OCI-LY1 (cell line): Measurements from ENCODE around the gene GPR26.

Experiments
- H2AFZ ChIP-seq: fragments of 200-600 bp; sonication (generic), shearing (Covaris generic); 2 replicates; pipeline ENCODE4 v1.6.0; 2014; ENCODE audit warnings: antibody characterized with exemption, mild to moderate bottlenecking, low read length
- H3F3A ChIP-seq: fragments of 200-600 bp; sonication (generic), shearing (Covaris generic); 2 replicates; pipeline ENCODE4 v1.6.0; 2014; ENCODE audit warnings: mild to moderate bottlenecking, antibody characterized with exemption, low read length, moderate library complexity; ENCODE audit not compliant: insufficient read depth
- H3K27ac ChIP-seq: fragments of 200-600 bp; sonication (generic); 2 replicates; pipeline ENCODE4 v1.5.1; 2014; ENCODE audit warnings: low read length, mixed run types, mild to moderate bottlenecking, low read depth; ENCODE audit not compliant: poor library complexity, severe bottlenecking
- H3K27me3 ChIP-seq: fragments of 200-600 bp; sonication (generic); 2 replicates; pipeline ENCODE4 v1.6.0; 2014; ENCODE audit warnings: antibody characterized with exemption, mild to moderate bottlenecking, low read length, moderate library complexity; ENCODE audit not compliant: insufficient read depth
- H3K36me3 ChIP-seq: fragments of 200-600 bp; sonication (generic); 2 replicates; pipeline ENCODE4 v1.6.1; 2014; ENCODE audit warnings: mild to moderate bottlenecking, antibody characterized with exemption, low read length, moderate library complexity, mixed read lengths; ENCODE audit not compliant: insufficient read depth
- H3K4me1 ChIP-seq: fragments of 200-600 bp; sonication (generic); 2 replicates; pipeline ENCODE4 v1.5.1; 2014; ENCODE audit warnings: mild to moderate bottlenecking, low read length, moderate library complexity; ENCODE audit not compliant: insufficient read depth, severe bottlenecking
- H3K4me2 ChIP-seq: fragments of 200-600 bp; sonication (generic), shearing (Covaris generic); 2 replicates; pipeline ENCODE4 v1.6.1; 2014; ENCODE audit warnings: low read length
- H3K4me3 ChIP-seq: fragments of 200-600 bp; sonication (generic); 2 replicates; pipeline ENCODE4 v1.5.1; 2014; ENCODE audit warnings: low read length, low read depth, mild to moderate bottlenecking, mixed read lengths; ENCODE audit not compliant: poor library complexity, severe bottlenecking
- H3K79me2 ChIP-seq: fragments of 200-600 bp; shearing (Covaris generic); 2 replicates; pipeline ENCODE4 v1.6.1; 2016; ENCODE audit warnings: mixed run types, low read length, mixed read lengths; ENCODE audit not compliant: insufficient read depth
- H3K9ac ChIP-seq: fragments of 200-600 bp; sonication (generic), shearing (Covaris generic); 2 replicates; pipeline ENCODE4 v1.6.1; 2014; ENCODE audit warnings: mild to moderate bottlenecking, low read length, mixed read lengths
- H3K9me2 ChIP-seq: fragments of 200-600 bp; sonication (generic), shearing (Covaris generic); 2 replicates; pipeline ENCODE4 v1.6.1; 2014; ENCODE audit warnings: low read depth, mild to moderate bottlenecking, low read length, mixed read lengths
- H3K9me3 ChIP-seq: fragments of 200-600 bp; shearing (Covaris generic); 2 replicates; pipeline ENCODE4 v1.6.1; 2014; ENCODE audit warnings: low read length, mixed read lengths
- H4K20me1 ChIP-seq: fragments of 200-600 bp; sonication (generic), shearing (Covaris generic); 2 replicates; pipeline ENCODE4 v1.6.0; 2016; ENCODE audit warnings: mild to moderate bottlenecking, low read length; ENCODE audit not compliant: insufficient read depth
- CTCF ChIP-seq: fragments of 200-600 bp; sonication (generic), shearing (Covaris generic); IDR thresholded peaks from 2 replicates; pipeline ENCODE4 v1.5.1; 2017; ENCODE audit warnings: mild to moderate bottlenecking, antibody characterized with exemption, low read length, moderate library complexity, mixed read lengths
- EZH2 ChIP-seq: fragments of 200-600 bp; sonication (generic), shearing (Covaris generic); IDR thresholded peaks from 2 replicates; pipeline ENCODE4 v1.8.0; 2017; ENCODE audit warnings: borderline replicate concordance, mixed run types, mild to moderate bottlenecking, antibody characterized with exemption, low read length, moderate library complexity, mixed read lengths

GPR26 gene

DNA sequence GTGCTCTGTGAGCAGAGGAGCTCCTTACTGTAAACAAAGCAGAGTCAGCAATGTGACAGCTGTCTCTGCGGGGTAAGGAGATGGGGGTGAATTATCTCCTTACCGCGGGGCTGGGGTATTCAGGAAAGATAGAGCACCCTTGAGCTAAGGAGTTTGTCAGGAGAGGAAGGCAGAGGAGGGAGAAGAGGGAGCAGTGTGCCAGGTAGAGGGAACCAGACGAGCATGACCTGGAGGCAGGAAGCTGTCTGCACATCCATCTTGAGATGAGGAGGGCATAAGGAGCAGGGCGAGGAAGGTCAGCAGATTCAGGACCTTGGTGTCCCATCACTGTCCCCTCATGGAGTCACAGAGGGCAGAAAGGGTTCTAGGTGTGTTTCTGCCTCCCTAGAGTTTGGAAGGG, 32.5 kb upstream of the GPR26 start:
- H4K20me1 ChIP-seq: no peaks in the 10 kb centered on the region
- H3K9ac ChIP-seq: no peak overlapping the region
- no peak overlapping the region for H3K4me2 ChIP-seq
- H3K4me1 ChIP-seq: no peaks in the 10 kb centered on the region
- no peaks in the 10 kb centered on the region for H3K9me3 ChIP-seq
- no peak overlapping the region for H3K27ac ChIP-seq
- no peaks in the 10 kb centered on the region for H3K9me2 ChIP-seq
- H3K79me2 ChIP-seq: no peaks in the 10 kb centered on the region
- no peak for TF ChIP-seq EZH2
- no peak for TF ChIP-seq CTCF
- no peak overlapping the region for H3K4me3 ChIP-seq
- no peaks in the 10 kb centered on the region for H3K36me3 ChIP-seq
- no peaks in the 10 kb centered on the region for H3F3A ChIP-seq
- peaks cover 3% of the 10 kb centered on the region; the same call in 1 of the 2 replicates for H3K27me3 ChIP-seq
- no peak overlapping the region for H2AFZ ChIP-seq

DNA sequence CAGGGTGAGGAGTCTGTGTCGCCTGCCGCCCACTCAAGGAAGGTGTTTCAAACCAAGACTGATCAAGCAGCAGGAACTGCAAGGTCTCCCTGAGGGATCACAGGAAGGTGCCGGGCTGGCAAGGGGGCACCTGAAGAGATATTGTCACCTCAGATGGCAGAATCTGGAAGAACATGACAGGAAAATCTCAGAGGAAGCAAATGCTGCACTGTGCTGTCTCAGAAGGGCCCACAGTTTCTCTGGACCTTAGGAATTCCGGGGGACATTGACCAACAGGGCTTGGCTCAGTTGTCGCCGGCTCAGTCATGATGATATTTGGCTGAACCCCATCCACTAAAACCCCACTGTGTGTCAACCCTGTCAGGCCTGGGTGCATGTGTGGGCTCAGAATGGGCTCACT, 31.9 kb upstream of the GPR26 start:
- Histone ChIP-seq H3K27me3 (peaks cover 3% of the 10 kb centered on the region; the same call in 1 of the 2 replicates), H4K20me1 (no peaks in the 10 kb centered on the region), H3K9me2 (no peaks in the 10 kb centered on the region), H3K9ac (no peak overlapping the region), H3K9me3 (no peaks in the 10 kb centered on the region), H2AFZ (no peak overlapping the region), H3F3A (no peaks in the 10 kb centered on the region), H3K4me2 (no peak overlapping the region), H3K36me3 (no peaks in the 10 kb centered on the region), H3K27ac (no peak overlapping the region), H3K4me1 (no peaks in the 10 kb centered on the region), H3K79me2 (no peaks in the 10 kb centered on the region), H3K4me3 (no peak overlapping the region)
- TF ChIP-seq CTCF (no peak), EZH2 (no peak)

DNA sequence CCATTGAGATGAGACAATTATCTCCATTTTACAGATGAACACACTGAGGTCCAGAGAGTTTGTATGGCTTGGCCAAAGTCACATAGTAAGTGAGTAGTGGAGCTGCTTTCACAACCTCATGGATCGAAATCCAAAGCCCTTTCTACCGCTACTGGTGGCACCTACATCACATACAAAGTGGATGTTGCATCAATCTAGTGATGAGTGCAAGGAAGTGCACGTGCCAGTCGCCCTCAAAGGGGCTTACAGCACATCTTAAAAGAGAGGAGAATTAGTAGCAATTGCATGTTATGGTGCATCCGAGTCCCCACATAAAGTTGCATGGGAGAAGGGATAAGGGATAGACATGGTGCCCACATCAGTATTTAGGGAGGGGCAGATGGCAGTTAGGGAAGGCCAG, 31.0 kb upstream of the GPR26 start:
- no peaks in the 10 kb centered on the region for H3F3A ChIP-seq
- H4K20me1 ChIP-seq: no peaks in the 10 kb centered on the region
- H3K4me1 ChIP-seq: no peaks in the 10 kb centered on the region
- H3K36me3 ChIP-seq: no peaks in the 10 kb centered on the region
- no peak overlapping the region for H3K9ac ChIP-seq
- no peak overlapping the region for H3K4me2 ChIP-seq
- peaks cover 3% of the 10 kb centered on the region; the same call in 1 of the 2 replicates for H3K27me3 ChIP-seq
- H3K79me2 ChIP-seq: no peaks in the 10 kb centered on the region
- no peak overlapping the region for H3K27ac ChIP-seq
- no peaks in the 10 kb centered on the region for H3K9me2 ChIP-seq
- H3K9me3 ChIP-seq: no peaks in the 10 kb centered on the region
- no peak for TF ChIP-seq CTCF
- H3K4me3 ChIP-seq: no peak overlapping the region
- H2AFZ ChIP-seq: no peak overlapping the region
